Stimulated activated CD4-positive, alpha-beta T cell treated with anti-CD3 and anti-CD28 coated beads, TNF-alpha, amount 100 ng/mL, for 4 hours (primary cell): Measurements from ENCODE around the gene PLOD2.

Experiments
- DNase-seq, 3 experiments: peaks; one replicate each; pipeline ENCODE4 v3.0.0-alpha.2; 2020; ENCODE audit warnings: low read depth in 3 of 3

PLOD2 gene

GRCh38 chr3:146047485-146047884 lies 113.5 kb downstream of the PLOD2 start:
- no peak for DNase-seq

GRCh38 chr3:146044046-146044445 lies 116.9 kb downstream of the PLOD2 start:
- DNase-seq, result no peak

- DNase-seq, result no peak
Observed at GRCh38 chr3:146040630-146041029, 120.4 kb downstream of the PLOD2 start.

- no peak for DNase-seq
Observed at GRCh38 chr3:146037697-146038096, 123.3 kb downstream of the PLOD2 start.

GRCh38 chr3:146036281-146036680 lies 124.7 kb downstream of the PLOD2 start:
- no peak for DNase-seq

GRCh38 chr3:146035366-146035765 lies 125.6 kb downstream of the PLOD2 start:
- no peak for DNase-seq

- no peak for DNase-seq
Observed at GRCh38 chr3:146033950-146034349, 127.0 kb downstream of the PLOD2 start.

- no peak for DNase-seq
Observed at GRCh38 chr3:146026547-146026946, 134.4 kb downstream of the PLOD2 start.

- DNase-seq, result no peak
Observed at GRCh38 chr3:146024260-146024659, 136.7 kb downstream of the PLOD2 start.

- DNase-seq, result no peak
Observed at GRCh38 chr3:146020969-146021368, 140.0 kb downstream of the PLOD2 start.

GRCh38 chr3:146019508-146019907 lies 141.5 kb downstream of the PLOD2 start:
- no peak for DNase-seq
